GM12872 (cell line): ENCODE results near the gene SCYL1.

Source experiments
- TF ChIP-seq, protein P1 (sequence below): IDR thresholded peaks from 3 replicates; pipeline ENCODE4 v1.5.1; 2011; ENCODE audit warnings: low read depth, mild to moderate bottlenecking, low read length, moderate library complexity; ENCODE audit not compliant: insufficient read depth

SCYL1 gene

DNA sequence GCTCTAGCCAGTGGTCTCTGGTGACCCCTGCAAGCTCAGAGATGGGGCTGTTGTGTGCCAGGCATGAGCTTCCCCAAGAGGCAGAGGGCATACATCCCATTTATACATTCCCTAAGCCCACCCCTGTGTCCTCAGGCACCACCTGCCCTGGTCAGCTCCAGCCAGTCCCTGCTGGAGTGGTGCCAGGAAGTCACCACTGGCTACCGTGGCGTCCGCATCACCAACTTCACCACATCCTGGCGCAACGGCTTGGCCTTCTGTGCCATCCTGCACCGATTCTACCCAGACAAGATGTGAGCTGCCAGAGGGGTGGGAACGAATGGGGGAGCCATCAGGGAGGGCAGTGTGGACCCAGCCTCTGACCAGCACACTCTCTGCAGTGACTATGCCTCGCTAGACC, 59.2 kb downstream of the SCYL1 start:
- TF ChIP-seq, protein P1, sequence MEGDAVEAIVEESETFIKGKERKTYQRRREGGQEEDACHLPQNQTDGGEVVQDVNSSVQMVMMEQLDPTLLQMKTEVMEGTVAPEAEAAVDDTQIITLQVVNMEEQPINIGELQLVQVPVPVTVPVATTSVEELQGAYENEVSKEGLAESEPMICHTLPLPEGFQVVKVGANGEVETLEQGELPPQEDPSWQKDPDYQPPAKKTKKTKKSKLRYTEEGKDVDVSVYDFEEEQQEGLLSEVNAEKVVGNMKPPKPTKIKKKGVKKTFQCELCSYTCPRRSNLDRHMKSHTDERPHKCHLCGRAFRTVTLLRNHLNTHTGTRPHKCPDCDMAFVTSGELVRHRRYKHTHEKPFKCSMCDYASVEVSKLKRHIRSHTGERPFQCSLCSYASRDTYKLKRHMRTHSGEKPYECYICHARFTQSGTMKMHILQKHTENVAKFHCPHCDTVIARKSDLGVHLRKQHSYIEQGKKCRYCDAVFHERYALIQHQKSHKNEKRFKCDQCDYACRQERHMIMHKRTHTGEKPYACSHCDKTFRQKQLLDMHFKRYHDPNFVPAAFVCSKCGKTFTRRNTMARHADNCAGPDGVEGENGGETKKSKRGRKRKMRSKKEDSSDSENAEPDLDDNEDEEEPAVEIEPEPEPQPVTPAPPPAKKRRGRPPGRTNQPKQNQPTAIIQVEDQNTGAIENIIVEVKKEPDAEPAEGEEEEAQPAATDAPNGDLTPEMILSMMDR = no peak

DNA sequence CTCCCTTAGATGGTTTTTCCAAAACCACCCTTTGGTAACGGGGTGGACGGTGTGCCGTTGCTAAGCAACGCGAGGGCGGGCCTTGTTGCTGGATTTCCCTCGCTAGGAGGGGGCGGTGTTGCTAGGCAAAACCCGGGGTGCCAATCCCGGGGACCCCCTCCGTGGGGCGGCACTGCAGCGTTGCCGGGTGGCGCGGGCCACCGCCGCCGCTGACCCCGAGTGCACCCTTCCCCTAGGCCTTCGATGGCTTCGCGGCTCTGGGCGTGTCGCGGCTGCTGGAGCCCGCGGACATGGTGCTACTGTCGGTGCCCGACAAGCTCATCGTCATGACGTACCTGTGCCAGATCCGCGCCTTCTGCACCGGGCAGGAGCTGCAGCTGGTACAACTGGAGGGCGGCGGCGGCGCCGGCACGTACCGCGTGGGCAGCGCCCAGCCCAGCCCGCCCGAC, 59.9 kb downstream of the SCYL1 start:
- TF ChIP-seq, protein P1 = no peak

- TF ChIP-seq, protein P1 = no peak
These were observed 60.7 kb downstream of the SCYL1 start for GRCh38 chr11:65585396-65586246.

DNA sequence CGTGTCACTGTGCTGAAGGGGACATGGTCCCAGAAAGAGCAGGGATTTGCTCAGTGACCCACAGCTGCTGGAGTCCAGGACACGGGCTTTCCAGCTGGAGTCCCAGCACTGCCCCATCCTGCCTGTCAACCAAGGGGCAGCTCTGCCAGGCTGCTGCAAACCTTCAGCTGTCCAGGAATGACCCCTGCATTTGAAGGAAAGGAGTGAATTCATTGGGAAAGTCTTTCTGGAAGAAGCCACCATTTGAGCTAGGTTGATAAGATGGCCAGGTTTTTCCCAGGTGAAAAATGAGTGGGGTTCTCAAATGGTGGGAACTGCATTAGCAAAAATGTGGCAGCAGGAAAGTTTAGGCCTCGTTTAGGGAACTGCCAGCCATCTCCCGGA, 61.4 kb downstream of the SCYL1 start:
- TF ChIP-seq, protein P1 = no peak

DNA sequence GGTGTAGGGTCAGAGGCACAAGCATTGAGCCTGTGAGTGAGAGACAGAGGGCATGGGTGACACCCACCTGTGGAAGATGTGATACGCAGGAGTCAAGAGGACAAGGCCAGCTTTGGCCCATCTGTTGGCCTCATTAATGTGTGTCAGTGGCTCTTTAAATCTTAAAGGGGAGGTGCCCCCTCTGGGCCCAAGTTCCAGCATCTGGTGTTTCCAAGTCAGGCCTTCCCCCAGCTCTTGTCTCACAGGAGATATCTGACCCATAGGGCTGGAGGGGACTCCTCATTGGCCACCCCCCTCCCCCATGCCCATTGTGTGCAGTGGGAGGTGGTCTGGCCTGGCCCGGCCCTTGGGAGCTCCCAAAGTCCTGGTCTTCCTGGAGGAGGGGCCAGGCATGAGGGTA, 61.8 kb downstream of the SCYL1 start:
- TF ChIP-seq, protein P1 = no peak
